GM21619 (cell line): ENCODE results near the gene CETN1.

Experiments
- ATAC-seq: cut with Tn5 transposase; IDR thresholded peaks from one replicate; pipeline ENCODE4 v1.9.1; 2021; ENCODE audit not compliant: unreplicated experiment

CETN1 gene

GRCh38 chr18:580154-580553 is at the start of gene CETN1:
TSS of gene CETN1 (plus strand) at chr18:580380. CDS start at chr18:580409, 29 bp downstream.
- no peak for ATAC-seq

- no peak for ATAC-seq
These were observed 48.2 kb upstream of the CETN1 start for GRCh38 chr18:532018-532417.

GRCh38 chr18:532632-533031 is 47.5 kb upstream of the CETN1 start:
- ATAC-seq = no peak

GRCh38 chr18:533995-534601 is 46.1 kb upstream of the CETN1 start:
- ATAC-seq = no peak

- no peak for ATAC-seq
These were observed 36.6 kb upstream of the CETN1 start for GRCh38 chr18:543447-544078.

GRCh38 chr18:549967-550366 is 30.2 kb upstream of the CETN1 start:
- ATAC-seq = no peak

- peak; percentile 98 for ATAC-seq
These were observed 28.6 kb upstream of the CETN1 start for GRCh38 chr18:551404-552061.

GRCh38 chr18:555705-556457 is 24.3 kb upstream of the CETN1 start:
- ATAC-seq = no peak

- no peak for ATAC-seq
These were observed 15.2 kb upstream of the CETN1 start for GRCh38 chr18:564708-565561.

- ATAC-seq = no peak
These were observed 14.6 kb upstream of the CETN1 start for GRCh38 chr18:565562-566061.

- ATAC-seq = no peak
These were observed 13.1 kb upstream of the CETN1 start for GRCh38 chr18:567122-567521.

- no peak for ATAC-seq
These were observed 11.4 kb upstream of the CETN1 start for GRCh38 chr18:568731-569130.

- no peak for ATAC-seq
These were observed 9.9 kb upstream of the CETN1 start for GRCh38 chr18:570256-570655.

- no peak for ATAC-seq
These were observed 9.5 kb upstream of the CETN1 start for GRCh38 chr18:570697-571096.

GRCh38 chr18:572091-572830 is 7.9 kb upstream of the CETN1 start:
- no peak for ATAC-seq

- ATAC-seq = no peak
These were observed 7.3 kb upstream of the CETN1 start for GRCh38 chr18:572831-573289.

GRCh38 chr18:573385-573784 is 6.8 kb upstream of the CETN1 start:
- no peak for ATAC-seq

GRCh38 chr18:574149-574860 is 5.9 kb upstream of the CETN1 start:
- no peak for ATAC-seq
